ENCODE measurements around the gene PCP4L1.

DNA sequence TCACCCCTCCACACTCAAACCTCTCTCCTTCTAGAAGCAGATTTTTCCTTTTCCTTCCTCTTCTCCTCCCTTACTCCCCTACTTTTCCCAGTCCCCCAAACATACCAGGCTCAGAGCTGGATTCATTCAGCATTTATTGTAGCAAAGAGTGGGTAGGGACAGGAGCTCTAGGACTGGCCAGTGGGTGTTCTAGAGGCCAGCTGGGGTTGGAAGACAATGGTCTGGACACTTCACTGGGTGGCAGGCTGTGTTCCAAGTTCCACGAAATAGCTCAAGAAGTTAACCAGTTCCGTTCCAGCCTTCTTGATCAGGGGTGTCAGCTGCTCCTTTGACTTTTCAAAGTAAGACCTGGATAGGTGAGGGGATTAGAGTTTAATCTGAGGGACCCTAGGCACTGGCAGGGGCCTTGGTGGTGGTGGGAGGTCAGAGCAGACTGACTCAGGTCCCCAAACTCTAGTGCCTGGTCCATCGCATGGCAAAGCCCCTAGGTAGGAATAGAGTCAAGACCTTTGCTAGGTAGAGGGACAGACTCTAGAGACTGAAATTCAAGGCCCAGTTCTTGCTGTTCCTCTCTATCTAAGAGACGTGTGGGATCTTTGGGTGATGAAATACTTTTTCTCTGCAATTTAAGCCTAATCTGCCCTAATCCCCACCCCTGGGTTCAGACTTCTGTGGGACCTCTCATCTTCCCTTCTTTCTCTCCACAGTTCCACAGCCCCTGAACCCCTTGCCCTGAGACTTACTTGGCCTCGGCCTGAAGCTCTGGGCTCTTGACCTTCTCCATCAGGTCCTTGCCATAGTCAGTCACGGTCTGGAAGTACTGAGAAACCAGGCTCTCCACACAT lies 36.1 kb upstream of the PCP4L1 start:
- TF ChIP-seq, protein P1, sequence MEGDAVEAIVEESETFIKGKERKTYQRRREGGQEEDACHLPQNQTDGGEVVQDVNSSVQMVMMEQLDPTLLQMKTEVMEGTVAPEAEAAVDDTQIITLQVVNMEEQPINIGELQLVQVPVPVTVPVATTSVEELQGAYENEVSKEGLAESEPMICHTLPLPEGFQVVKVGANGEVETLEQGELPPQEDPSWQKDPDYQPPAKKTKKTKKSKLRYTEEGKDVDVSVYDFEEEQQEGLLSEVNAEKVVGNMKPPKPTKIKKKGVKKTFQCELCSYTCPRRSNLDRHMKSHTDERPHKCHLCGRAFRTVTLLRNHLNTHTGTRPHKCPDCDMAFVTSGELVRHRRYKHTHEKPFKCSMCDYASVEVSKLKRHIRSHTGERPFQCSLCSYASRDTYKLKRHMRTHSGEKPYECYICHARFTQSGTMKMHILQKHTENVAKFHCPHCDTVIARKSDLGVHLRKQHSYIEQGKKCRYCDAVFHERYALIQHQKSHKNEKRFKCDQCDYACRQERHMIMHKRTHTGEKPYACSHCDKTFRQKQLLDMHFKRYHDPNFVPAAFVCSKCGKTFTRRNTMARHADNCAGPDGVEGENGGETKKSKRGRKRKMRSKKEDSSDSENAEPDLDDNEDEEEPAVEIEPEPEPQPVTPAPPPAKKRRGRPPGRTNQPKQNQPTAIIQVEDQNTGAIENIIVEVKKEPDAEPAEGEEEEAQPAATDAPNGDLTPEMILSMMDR (IDR thresholded peaks at IDR 0.05), result no peak
- no peak for TF ChIP-seq POLR2A (IDR thresholded peaks at IDR 0.05)

All from adrenal gland (tissue), 5 donors.